ENCODE data around the gene RAB7A.

DNA sequence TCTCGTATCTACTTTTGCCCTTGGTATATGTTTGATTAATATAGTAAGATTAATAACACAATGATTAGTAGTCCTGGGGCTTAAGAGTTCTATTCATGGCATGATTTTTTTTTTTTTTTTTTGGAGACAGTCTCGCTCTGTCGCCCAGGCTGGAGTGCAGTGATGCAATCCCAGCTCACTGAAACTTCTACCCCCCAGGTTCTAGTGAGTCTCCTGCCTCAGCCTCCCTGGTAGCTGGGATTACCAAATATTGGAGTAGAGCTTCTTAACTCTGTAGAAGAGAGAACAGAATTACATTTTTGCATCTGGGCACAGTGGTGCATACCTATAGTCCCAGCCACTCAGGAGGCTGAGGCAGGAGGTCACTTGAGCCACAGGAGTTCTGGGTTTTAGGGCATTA lies 58.9 kb downstream of the RAB7A start:
- TF ChIP-seq, protein P1, sequence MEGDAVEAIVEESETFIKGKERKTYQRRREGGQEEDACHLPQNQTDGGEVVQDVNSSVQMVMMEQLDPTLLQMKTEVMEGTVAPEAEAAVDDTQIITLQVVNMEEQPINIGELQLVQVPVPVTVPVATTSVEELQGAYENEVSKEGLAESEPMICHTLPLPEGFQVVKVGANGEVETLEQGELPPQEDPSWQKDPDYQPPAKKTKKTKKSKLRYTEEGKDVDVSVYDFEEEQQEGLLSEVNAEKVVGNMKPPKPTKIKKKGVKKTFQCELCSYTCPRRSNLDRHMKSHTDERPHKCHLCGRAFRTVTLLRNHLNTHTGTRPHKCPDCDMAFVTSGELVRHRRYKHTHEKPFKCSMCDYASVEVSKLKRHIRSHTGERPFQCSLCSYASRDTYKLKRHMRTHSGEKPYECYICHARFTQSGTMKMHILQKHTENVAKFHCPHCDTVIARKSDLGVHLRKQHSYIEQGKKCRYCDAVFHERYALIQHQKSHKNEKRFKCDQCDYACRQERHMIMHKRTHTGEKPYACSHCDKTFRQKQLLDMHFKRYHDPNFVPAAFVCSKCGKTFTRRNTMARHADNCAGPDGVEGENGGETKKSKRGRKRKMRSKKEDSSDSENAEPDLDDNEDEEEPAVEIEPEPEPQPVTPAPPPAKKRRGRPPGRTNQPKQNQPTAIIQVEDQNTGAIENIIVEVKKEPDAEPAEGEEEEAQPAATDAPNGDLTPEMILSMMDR (IDR thresholded peaks at IDR 0.05): no peak
- TF ChIP-seq POLR2A (IDR thresholded peaks at IDR 0.05): no peak
